NCI-H2171 (cell line): ENCODE results near the gene DDX10.
"Not testable (repeated sequence)": the region's sequence is repeated elsewhere in the genome, so short reads cannot be mapped to it uniquely, and the experiment has no call there.

ENCODE experiments used
- DNase-seq: peaks from one replicate; lab custom pipeline; 2025; lab: John Stamatoyannopoulos, UW

The DDX10 gene

GRCh38 chr11:108774037-108774730 is 109.3 kb downstream of the DDX10 start:
- no peak for DNase-seq

- DNase-seq, result no peak
These were observed 110.5 kb downstream of the DDX10 start for GRCh38 chr11:108775324-108775723.

GRCh38 chr11:108779147-108779546 is 114.3 kb downstream of the DDX10 start:
- DNase-seq, result not testable (repeated sequence)

GRCh38 chr11:108780119-108780518 is 115.2 kb downstream of the DDX10 start:
- DNase-seq, result no peak

- no peak for DNase-seq
These were observed 117.1 kb downstream of the DDX10 start for GRCh38 chr11:108781946-108782345.

GRCh38 chr11:108786281-108786990 is 121.6 kb downstream of the DDX10 start:
- no peak for DNase-seq

GRCh38 chr11:108787105-108787504 is 122.2 kb downstream of the DDX10 start:
- no peak for DNase-seq

GRCh38 chr11:108788565-108789199 is 123.8 kb downstream of the DDX10 start:
- no peak for DNase-seq

GRCh38 chr11:108790501-108791299 is 125.8 kb downstream of the DDX10 start:
- DNase-seq, result no peak

GRCh38 chr11:108793138-108793537 is 128.3 kb downstream of the DDX10 start:
- no peak for DNase-seq

GRCh38 chr11:108793611-108794010 is 128.7 kb downstream of the DDX10 start:
- no peak for DNase-seq

- DNase-seq, result no peak
These were observed 131.7 kb downstream of the DDX10 start for GRCh38 chr11:108796551-108796950.

GRCh38 chr11:108797578-108798100 is 132.8 kb downstream of the DDX10 start:
- DNase-seq, result no peak

- DNase-seq, result no peak
These were observed 137.6 kb downstream of the DDX10 start for GRCh38 chr11:108802492-108802891.

GRCh38 chr11:108803776-108804175 is 138.9 kb downstream of the DDX10 start:
- no peak for DNase-seq

- DNase-seq, result no peak
These were observed 139.6 kb downstream of the DDX10 start for GRCh38 chr11:108804511-108804910.

- DNase-seq, result no peak
These were observed 140.2 kb downstream of the DDX10 start for GRCh38 chr11:108805030-108805429.

- DNase-seq, result no peak
These were observed 142.4 kb downstream of the DDX10 start for GRCh38 chr11:108807262-108807661.

GRCh38 chr11:108813086-108813485 is 148.2 kb downstream of the DDX10 start:
- no peak for DNase-seq

GRCh38 chr11:108817976-108818375 is 153.1 kb downstream of the DDX10 start:
- no peak for DNase-seq

- DNase-seq, result no peak
These were observed 154.1 kb downstream of the DDX10 start for GRCh38 chr11:108818971-108819370.

GRCh38 chr11:108819957-108820356 is 155.1 kb downstream of the DDX10 start:
- DNase-seq, result peak; percentile 9
